ENCODE data around the gene KIF18B.

The KIF18B gene

DNA sequence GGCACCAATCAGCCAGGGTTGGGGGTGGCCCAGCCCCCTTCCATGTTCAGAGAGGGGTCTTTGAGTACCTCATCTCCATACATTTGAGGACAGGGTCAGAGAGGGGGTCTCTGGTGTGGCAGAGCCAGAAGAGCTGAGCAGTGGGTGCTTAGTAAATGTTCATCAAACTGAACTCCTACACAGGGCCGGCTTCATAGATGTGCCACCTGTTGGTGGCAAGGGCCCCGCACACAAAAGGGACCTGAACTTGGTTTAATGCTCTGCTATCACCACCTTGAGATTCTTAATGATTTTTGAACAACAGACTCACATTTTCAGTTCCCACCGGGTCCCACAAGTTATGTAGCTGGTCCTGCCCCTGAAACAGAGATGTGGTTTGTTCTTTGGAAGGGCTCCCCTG lies 29.5 kb upstream of the KIF18B start:
- no peak for DNase-seq (ENCODE audit: low spot score in 2 of 2)
- Mint-ChIP-seq H3K4me1 (peaks cover 8% of the 10 kb centered on the region), H3K36me3 (peaks cover under 1% of the 10 kb centered on the region), H3K9me3 (no peaks in the 10 kb centered on the region), H3K4me3 (no peak overlapping the region), H3K27ac (peak overlapping the region; percentile 36)
- ATAC-seq = no peak

DNA sequence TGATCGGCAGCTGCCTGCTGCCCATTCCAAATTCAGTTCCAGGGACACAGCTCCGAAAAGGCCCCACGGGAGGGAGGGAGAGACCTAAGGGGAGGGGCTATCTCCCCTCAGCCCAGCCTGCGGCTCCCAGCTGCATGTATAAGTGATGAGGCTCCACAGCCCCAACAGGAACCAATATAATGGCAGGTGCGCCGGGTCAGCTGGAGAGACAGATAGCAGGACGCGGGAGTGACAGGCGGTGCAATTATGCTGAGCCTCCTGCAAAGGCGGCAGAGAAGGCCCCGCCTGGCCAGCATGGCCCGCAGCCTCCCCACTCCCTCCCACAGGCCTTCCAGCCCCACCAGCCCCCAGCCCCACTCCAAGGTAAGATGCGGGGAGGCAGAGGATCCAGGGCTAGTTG lies 28.6 kb upstream of the KIF18B start:
- Mint-ChIP-seq H3K9me3 (no peaks in the 10 kb centered on the region), H3K4me1 (peaks cover 14% of the 10 kb centered on the region), H3K4me3 (no peak overlapping the region), H3K27ac (no peak overlapping the region), H3K36me3 (no peaks in the 10 kb centered on the region)
- ATAC-seq (no peak), DNase-seq (ENCODE audit: low spot score in 2 of 2) (no peak)

DNA sequence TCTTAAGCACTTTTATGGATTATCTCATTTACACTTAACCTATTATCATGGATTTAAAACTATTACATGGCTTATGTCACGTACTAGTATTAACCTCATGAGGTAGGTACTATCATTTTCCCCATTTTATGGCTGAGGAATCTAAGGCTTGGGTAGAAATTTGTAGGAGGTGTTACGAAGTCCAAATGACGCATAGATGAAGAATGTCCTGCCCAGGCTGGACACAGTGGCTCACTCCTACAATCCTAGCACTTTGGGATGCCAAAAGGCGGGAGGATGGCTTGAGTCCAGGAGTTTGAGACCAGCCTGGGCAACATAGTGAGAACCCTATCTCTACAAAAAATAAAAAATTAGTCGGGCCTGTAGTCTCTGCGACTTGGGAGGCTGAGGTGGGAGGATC lies 25.4 kb upstream of the KIF18B start:
- Mint-ChIP-seq H3K9me3 (no peaks in the 10 kb centered on the region), H3K4me3 (peak overlapping the region; percentile 2), H3K4me1 (peaks cover 32% of the 10 kb centered on the region), H3K27ac (no peak overlapping the region), H3K36me3 (peaks cover 5% of the 10 kb centered on the region)
- ATAC-seq = no peak
- DNase-seq (ENCODE audit: low spot score in 2 of 2) = no peak

DNA sequence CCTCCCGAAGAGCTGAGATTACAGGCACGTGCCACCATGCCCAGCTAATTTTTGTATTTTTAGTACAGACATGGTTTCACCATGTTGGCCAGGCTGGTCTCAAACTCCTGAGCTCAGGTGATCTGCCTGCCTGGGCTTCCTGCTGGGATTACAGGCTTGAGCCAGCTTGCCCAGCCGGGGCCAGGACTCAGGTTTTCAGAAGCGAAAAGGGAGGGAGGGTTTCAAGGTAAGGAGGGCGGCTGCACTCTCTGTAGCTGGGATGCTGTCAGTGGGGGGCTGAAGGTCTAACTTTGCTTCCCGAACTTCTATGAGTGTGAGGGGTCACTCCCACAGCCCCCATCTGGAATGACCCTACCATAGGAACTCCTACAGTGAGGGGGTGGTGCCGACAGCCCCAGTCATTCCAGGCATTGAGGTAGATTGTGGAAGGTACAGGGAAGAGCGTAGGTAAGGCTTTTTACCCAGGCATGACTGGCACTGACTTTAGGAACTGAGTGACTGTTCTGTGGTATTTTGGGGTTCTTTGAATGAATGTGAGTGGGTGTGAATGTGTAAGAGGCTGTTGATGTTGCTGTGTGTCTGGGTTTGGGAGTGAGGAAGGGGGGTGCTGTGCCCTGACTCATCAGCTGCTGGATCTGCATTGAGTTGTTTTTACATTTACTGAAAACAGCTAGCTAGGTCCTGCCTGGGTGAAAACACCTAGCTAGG lies 24.4 kb upstream of the KIF18B start:
- DNase-seq (ENCODE audit: low spot score in 2 of 2) (peak; percentile 23 to 70), ATAC-seq (peak; percentile 88)
- no peaks in the 10 kb centered on the region for H3K9me3 Mint-ChIP-seq
- peaks cover 37% of the 10 kb centered on the region for H3K4me1 Mint-ChIP-seq
- H3K27ac Mint-ChIP-seq = no peak overlapping the region
- peaks cover 5% of the 10 kb centered on the region for H3K36me3 Mint-ChIP-seq
- peak overlapping the region; percentile 2 for H3K4me3 Mint-ChIP-seq

DNA sequence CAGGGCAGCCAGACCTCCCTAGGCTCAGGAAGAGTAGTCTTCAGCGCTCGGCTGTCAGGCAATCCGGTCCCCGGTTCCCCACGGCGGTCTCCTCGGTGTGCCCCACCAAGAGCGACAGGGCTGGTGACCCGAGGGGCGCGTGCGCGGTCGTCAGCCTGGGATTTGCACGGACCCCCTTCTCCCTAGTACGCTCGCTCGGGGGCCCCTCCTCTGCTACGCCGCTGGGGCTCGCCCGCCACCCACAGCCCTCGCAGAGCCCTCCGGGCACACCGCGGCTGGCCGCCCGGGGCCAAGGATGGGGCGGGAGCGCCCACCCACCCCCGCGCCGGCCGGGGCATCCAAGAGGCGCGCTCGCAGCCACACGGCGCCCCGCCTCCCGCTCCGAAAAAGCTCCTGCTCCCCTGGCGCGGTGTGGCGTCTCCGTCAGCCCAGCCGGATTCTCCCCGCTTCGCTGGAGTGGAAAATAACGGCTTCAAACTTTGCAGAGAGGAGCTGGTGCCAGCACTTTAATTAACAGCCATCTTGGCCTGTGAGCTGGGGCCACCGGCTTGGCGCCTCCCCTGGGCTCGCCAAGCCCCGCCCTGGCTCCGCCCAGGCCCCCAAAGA lies 22.7 kb upstream of the KIF18B start:
- no peak for DNase-seq (ENCODE audit: low spot score in 2 of 2)
- Mint-ChIP-seq H3K4me3 (peak overlapping the region; percentile 74), H3K36me3 (peaks cover 5% of the 10 kb centered on the region), H3K27ac (no peak overlapping the region), H3K9me3 (no peaks in the 10 kb centered on the region), H3K4me1 (peaks cover 40% of the 10 kb centered on the region)
- ATAC-seq = no peak

DNA sequence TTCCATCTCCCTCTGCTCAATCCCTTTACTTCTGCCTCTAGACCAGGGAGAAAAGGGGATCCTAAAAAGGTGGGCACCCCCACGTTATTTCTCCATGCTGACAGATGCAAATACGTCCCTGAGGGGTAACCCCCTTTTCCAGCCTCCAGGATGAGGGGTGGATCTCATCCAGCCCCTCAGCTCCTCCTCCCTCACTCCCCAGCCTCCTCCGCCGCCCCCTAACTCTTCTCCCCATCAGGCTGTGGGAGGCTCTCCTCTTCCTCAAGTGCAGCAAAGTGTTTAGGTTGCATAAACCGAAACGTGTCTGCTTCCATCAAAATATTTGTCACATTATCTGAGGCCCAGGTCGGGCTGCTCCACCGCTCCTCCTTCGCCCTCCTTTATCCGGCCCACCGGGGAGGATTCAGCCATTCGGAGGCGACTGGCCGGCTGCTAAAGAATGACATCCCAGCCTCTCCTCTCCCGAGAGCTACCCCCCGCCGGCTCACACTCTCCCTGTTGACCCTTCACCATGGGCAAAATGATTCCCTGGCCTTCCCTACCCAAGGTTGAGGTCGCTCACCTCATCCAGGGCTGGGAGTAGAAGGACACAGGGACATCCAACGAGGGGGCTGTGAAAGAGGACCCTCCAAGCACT lies 21.7 kb upstream of the KIF18B start:
- H3K36me3 Mint-ChIP-seq = peaks cover 5% of the 10 kb centered on the region
- H3K27ac Mint-ChIP-seq = peak overlapping the region; percentile 6
- no peaks in the 10 kb centered on the region for H3K9me3 Mint-ChIP-seq
- H3K4me1 Mint-ChIP-seq = peaks cover 40% of the 10 kb centered on the region
- ATAC-seq (no peak), DNase-seq (ENCODE audit: low spot score in 2 of 2) (no peak)
- peak overlapping the region; percentile 74 for H3K4me3 Mint-ChIP-seq

DNA sequence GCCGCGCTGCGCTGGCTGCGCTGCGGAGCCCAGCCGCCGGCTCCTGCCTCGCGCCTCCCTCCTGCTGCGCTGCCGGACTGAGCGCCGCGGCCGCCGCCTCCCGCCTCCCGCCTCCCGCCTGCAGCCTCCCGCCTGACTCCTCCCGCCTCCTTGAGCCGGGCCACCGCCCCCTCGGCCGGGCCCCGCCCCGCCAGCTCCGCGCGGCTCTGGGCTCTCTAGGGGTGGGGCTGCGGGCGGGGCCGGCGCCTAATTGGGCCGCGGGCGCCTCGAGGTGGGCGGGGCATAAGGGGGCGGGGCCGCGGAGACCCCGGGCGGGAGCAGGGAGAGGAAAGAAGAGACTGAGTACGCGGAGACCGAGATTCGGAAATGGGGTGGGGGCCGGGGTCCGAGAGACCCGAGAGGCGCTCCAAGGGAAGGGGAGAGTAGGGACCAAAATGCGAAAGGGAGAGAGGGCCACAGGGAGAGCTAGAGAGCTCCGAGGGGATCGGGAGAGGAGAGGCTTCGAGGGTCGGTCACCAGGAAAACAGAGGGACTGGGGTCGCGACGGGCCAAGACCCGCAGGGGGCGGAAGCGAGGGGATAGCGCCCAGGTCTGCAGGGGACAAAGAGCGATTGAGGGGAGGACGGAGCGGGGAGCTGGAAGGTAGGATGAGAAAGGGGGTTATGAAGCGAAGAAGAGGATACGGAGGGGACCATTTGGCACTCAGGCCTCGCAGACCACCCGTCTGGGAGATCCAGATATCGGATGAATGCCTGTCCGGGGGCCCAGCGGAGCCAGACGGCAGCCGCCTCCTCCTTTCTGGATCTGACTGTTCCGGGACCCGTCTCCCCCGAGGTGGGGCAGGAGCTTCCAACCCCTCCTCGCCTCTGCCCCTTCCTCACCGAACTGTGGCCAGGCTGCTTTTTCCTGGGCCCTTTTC lies 20.9 kb upstream of the KIF18B start, which contains the start of gene C1QL1:
Gene C1QL1, minus strand, starts transcription at position 79 of the 919 bp plus-strand sequence. CDS start 255 bp downstream, outside the sequence.
- Mint-ChIP-seq H3K27ac (no peak within 1 kb of the TSS), H3K4me1 (peaks cover 40% of the 10 kb centered on the region), H3K36me3 (peaks cover 5% of the 10 kb centered on the region), H3K4me3 (peak within 1 kb of the TSS; percentile 74), H3K9me3 (no peaks in the 10 kb centered on the region)
- peak; percentile 85 for ATAC-seq
- DNase-seq (ENCODE audit: low spot score in 2 of 2) = peak; percentile 75 to 87

DNA sequence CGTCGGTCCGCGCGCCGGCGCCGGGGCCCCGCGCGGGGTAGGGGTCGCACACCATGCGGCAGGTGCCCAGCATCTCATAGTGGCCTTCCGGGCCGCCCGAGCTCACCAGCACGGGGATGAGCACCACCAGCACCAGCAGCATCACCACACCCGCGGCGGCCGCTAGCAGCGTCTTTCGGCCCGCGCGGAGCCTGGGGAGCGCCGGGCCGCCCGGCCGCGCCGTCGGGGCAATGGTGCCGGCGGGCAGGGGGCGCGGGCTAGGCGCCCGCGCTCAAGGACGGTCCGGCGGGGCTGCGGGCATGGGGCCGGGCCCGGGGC lies 20.3 kb upstream of the KIF18B start:
- Mint-ChIP-seq H3K9me3 (no peaks in the 10 kb centered on the region), H3K4me1 (peaks cover 39% of the 10 kb centered on the region), H3K27ac (no peak overlapping the region), H3K36me3 (peaks cover 5% of the 10 kb centered on the region), H3K4me3 (peak overlapping the region; percentile 74)
- DNase-seq (ENCODE audit: low spot score in 2 of 2) (no peak), ATAC-seq (peak; percentile 0)

DNA sequence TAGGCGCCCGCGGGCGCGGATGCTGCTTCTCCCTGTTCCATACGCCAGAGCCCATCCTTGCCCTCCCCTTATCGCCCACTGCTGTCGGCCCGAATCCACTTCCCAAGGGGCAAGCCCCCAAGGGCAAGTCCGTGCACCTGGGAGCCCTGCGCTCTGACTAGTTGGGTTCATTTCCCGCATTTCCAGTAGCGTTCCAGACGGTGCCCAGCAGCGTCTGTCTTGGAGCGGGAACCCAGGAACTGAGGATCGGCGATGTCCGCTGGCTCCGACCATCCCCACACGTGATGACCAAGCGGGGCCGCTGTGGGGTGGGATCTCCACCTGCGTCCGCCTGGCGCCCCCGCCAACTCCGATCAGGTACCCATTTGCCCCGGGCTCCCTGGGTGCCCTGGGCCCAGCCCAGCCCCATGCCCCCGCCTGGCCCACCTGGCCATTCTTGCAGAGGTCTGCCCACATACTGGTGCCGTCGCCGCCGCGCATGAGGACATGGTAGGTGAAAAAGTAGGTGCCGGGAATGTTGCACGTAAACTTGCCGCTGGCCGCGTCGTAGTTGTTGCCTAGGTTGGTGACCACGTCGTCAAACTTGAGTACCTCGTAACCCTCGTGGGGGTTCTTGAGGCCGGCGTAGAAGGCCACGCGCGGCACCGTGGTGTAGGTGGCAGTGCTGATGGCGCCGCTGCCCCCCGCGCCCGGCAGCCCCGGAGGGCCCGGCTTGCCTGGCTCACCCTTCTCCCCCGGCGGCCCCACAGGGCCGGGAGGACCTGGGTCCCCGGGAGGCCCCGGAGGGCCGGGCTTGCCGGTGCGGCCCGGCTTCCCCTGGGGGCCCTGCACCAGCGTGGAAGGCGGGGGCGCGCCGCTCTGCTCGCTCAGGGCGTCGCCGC lies 19.7 kb upstream of the KIF18B start:
- Mint-ChIP-seq H3K9me3 (no peaks in the 10 kb centered on the region), H3K4me1 (peaks cover 33% of the 10 kb centered on the region), H3K36me3 (peaks cover 5% of the 10 kb centered on the region), H3K4me3 (peak overlapping the region; percentile 15), H3K27ac (no peak overlapping the region)
- DNase-seq (ENCODE audit: low spot score in 2 of 2) = no peak
- no peak for ATAC-seq

DNA sequence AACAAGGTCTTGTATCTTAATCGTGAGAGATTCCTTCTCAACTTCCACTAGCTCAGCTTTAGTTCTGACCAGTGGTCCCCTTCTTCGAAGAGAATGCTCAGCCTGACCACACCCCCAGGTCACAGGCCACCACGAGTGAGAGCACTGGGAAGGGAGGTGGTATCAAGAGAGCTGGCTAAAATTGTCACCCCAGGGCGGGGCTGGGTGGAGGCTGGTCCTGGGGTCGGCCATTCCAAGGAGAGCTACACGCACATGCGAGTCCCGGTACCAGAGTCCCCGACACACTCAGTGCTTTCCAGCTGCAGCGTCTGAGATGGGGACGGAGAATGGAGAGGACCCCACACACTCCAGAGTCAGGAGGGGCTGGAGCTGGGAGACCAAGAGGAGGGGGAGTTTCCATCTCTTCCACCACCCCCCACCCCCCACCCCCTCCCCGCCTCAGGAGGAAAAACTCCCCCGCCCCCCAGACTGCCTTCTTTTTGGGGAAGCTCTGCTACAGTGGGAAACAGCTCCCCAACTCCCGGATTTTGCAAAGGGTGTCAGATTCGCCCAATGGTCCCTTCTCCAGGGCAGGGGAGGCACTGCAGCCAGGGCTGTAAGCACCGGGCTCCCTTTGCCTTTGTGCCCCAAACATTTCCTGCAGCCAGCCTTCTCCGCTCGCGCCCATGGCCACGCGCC lies 18.9 kb upstream of the KIF18B start:
- Mint-ChIP-seq H3K27ac (no peak overlapping the region), H3K4me1 (peaks cover 26% of the 10 kb centered on the region), H3K36me3 (peaks cover 5% of the 10 kb centered on the region), H3K4me3 (peak overlapping the region; percentile 15), H3K9me3 (no peaks in the 10 kb centered on the region)
- ATAC-seq (no peak), DNase-seq (ENCODE audit: low spot score in 2 of 2) (no peak)

DNA sequence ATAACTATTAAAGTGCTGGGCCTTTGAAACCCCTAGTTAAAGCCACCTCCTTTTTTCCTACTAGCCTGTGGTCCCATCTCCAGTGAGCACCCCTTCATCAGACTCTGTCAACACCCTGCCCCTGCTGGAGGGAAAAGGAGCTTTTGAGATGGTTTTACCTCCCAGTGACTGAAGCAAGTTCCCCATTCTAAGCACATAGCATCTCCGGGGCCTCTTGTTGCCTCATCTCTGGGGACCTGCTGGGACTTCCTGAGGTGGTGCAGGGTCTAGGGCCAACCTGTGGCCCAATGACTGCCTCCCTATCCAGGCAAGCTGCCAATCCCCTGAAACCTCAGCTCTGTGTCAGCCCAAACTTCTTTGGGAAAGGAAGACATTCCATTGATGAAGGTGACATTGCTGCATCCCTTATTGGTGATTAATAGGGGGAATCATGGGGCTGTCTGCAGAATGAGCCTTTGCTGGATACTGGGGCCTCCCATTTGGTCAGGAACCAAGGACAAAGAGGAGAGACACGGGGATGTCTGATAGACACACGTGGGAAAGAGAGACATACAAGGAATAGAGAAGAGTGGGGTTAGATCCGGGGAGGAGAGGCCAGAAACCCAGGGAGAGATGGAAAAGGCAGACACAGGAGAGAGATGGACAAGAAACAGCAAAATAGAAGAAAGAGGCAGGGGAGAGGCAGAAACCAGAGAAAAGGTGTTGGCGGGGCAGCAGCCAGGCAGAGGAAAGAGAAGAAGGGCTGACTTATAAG lies 18.1 kb upstream of the KIF18B start:
- H3K36me3 Mint-ChIP-seq = peaks cover 5% of the 10 kb centered on the region

DNA sequence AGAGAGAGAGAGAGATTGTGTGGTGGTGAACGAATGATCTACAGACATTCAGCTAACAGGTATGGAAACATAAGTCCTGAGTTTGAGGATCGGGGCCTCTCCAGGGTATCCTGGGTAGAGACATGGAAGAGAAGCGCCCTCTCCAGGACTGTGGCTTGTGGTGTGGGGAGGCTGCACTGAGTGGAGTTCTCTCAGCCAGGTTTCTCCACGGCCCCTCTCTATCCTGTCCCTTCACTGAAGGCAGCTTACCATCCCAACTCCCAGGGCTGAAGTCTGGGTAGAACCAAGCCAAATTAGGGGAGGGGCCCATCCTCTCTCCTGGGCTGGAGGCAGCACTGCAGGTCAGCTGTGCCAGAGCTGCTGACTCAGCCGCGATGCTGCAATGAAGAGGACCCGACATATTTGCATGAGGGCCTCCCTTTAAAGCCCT lies 14.4 kb upstream of the KIF18B start:
- ATAC-seq (no peak), DNase-seq (ENCODE audit: low spot score in 2 of 2) (no peak)
- Mint-ChIP-seq H3K4me1 (peaks cover 13% of the 10 kb centered on the region), H3K4me3 (no peak overlapping the region), H3K27ac (no peak overlapping the region), H3K36me3 (no peaks in the 10 kb centered on the region), H3K9me3 (no peaks in the 10 kb centered on the region)

More for the DNA sequence above, 18.1 kb upstream of the KIF18B start:
- H3K4me1 Mint-ChIP-seq = peaks cover 28% of the 10 kb centered on the region
- DNase-seq (ENCODE audit: low spot score in 2 of 2) (no peak), ATAC-seq (no peak)
- H3K9me3 Mint-ChIP-seq = no peaks in the 10 kb centered on the region
- no peak overlapping the region for H3K4me3 Mint-ChIP-seq
- no peak overlapping the region for H3K27ac Mint-ChIP-seq

DNA sequence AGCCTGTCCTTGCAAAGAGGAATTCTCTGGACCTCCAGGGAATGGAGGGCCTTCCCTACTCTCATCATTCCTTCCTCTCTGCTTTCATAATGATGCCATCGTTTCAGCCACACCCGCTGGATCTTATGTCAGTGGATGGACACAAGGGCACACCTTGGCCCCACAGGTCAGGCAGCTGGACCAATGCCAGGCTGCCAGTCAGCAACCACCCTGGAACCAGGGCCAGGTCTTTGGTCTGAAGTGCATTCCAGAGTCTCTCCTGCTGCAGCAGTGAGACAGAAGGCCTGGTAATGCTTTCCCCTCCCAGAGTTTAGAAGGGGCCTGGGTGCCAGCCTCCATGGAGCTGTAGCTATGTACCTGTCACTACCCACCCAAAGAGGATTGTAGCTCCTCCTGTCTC lies 13.1 kb upstream of the KIF18B start:
- H3K4me3 Mint-ChIP-seq = no peak overlapping the region
- H3K9me3 Mint-ChIP-seq = no peaks in the 10 kb centered on the region
- ATAC-seq (no peak), DNase-seq (ENCODE audit: low spot score in 2 of 2) (no peak)
- H3K4me1 Mint-ChIP-seq = peaks cover 10% of the 10 kb centered on the region
- no peak overlapping the region for H3K27ac Mint-ChIP-seq
- H3K36me3 Mint-ChIP-seq = no peaks in the 10 kb centered on the region
